Measurements from ENCODE around the gene SKAP1.
"Not testable (repeated sequence)": the region's sequence is repeated elsewhere in the genome, so short reads cannot be mapped to it uniquely, and the experiment has no call there.

SKAP1 gene

GRCh38 chr17:48347177-48347576 is 82.8 kb downstream of the SKAP1 start:
- H3K27ac ChIP-seq = no peak overlapping the region
- TF ChIP-seq CTCF (IDR thresholded peaks at IDR 0.05) = no peak
- TF ChIP-seq ZFX (IDR thresholded peaks at IDR 0.05; ENCODE audit: borderline replicate concordance) = no peak

GRCh38 chr17:48344251-48344650 is 85.8 kb downstream of the SKAP1 start:
- TF ChIP-seq ZFX (IDR thresholded peaks at IDR 0.05; ENCODE audit: borderline replicate concordance) = no peak
- TF ChIP-seq CTCF (IDR thresholded peaks at IDR 0.05) = no peak
- H3K27ac ChIP-seq = no peak overlapping the region

GRCh38 chr17:48340916-48341315 is 89.1 kb downstream of the SKAP1 start:
- H3K27ac ChIP-seq = no peak overlapping the region
- TF ChIP-seq CTCF (IDR thresholded peaks at IDR 0.05) (no peak), ZFX (IDR thresholded peaks at IDR 0.05; ENCODE audit: borderline replicate concordance) (no peak)

- H3K27ac ChIP-seq = no peak overlapping the region
- TF ChIP-seq CTCF (IDR thresholded peaks at IDR 0.05) (no peak), ZFX (IDR thresholded peaks at IDR 0.05; ENCODE audit: borderline replicate concordance) (no peak)
Measured at GRCh38 chr17:48338720-48339119, 91.3 kb downstream of the SKAP1 start.

GRCh38 chr17:48337903-48338302 is 92.1 kb downstream of the SKAP1 start:
- H3K27ac ChIP-seq = not testable (repeated sequence)

- TF ChIP-seq ZFX (IDR thresholded peaks at IDR 0.05; ENCODE audit: borderline replicate concordance) = no peak
- TF ChIP-seq CTCF (IDR thresholded peaks at IDR 0.05) = no peak
- no peak overlapping the region for H3K27ac ChIP-seq
Measured at GRCh38 chr17:48336986-48337385, 93.0 kb downstream of the SKAP1 start.

- no peak overlapping the region for H3K27ac ChIP-seq
- TF ChIP-seq ZFX (IDR thresholded peaks at IDR 0.05; ENCODE audit: borderline replicate concordance) (no peak), CTCF (IDR thresholded peaks at IDR 0.05) (peak; percentile 88)
Measured at GRCh38 chr17:48335858-48336500, 94.0 kb downstream of the SKAP1 start.
